HG02571 (cell line): ENCODE measurements around the gene RND2.
"Not testable (repeated sequence)": the region's sequence is repeated elsewhere in the genome, so short reads cannot be mapped to it uniquely, and the experiment has no call there.

Experiments
- ATAC-seq: cut with Tn5 transposase; IDR thresholded peaks from one replicate; pipeline ENCODE4 v1.9.1; 2021; ENCODE audit warnings: mild to moderate bottlenecking, moderate library complexity; ENCODE audit not compliant: unreplicated experiment

Gene RND2, protein sequence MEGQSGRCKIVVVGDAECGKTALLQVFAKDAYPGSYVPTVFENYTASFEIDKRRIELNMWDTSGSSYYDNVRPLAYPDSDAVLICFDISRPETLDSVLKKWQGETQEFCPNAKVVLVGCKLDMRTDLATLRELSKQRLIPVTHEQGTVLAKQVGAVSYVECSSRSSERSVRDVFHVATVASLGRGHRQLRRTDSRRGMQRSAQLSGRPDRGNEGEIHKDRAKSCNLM

DNA sequence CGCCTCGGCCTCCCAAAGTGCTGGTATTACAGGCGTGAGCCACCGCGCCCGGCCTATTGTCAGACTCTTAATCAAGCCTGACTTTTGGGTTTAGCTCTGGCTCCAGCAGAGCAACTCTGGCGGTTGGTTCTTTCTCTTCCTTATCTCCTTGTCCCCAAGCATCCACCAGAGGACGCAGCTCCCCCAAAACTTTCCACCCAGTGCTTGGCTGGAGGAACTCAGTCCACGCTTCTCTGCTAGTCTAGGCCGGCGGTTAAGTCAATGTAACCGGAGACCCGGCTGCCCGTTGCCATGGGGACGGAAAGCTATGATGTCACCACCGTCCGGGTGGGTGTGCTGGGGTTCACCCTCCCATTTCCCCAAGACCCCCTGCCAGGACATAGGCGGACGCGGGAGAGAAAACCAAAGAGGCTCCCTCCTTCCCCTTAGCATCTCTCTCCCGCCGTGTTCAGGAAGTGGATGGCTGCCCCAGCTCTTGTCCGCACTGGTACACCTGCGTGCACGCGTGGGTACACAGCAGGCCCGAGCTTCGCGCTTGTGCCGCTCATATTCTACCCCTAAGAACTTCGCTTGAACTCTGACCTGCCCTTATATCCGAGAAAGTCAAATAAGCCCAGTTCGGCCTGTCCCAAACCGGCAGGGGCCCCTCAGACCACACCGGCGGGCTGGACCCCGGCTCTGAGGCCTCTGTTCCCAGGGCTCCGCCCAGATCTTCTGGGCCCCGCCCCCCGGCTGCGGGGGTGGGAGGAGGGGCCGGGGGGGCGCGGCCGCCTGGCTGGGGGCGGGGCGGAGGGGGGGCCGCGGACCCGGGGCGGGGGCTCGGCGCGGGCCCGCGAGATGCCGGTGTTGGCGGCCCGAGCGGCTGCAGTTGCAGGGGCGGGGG lies at the start of gene RND2:
Gene RND2 (plus strand): TSS at position 825 of the 883 bp plus-strand sequence. CDS start 117 bp downstream, outside the sequence.
- ATAC-seq = no peak

DNA sequence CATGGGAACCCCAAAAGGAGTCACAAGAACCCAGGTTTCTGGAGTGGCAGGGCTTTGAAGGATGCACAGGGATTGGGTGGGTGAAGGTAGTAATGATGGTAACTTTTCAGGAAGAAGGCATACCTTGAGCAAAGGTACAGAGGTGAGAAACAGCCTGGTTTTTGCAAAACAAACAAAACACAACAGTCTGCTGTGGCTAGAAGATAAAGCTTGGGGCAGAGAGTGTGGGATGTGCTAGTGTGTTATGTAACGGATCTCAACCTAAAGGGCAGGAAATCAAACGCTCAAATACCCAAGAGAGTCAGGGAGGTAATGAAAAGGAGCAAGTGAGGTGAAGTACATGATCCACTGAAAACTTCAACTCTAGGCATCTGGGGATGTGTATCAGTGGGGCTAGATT lies 49.8 kb upstream of the RND2 start:
- ATAC-seq = no peak

DNA sequence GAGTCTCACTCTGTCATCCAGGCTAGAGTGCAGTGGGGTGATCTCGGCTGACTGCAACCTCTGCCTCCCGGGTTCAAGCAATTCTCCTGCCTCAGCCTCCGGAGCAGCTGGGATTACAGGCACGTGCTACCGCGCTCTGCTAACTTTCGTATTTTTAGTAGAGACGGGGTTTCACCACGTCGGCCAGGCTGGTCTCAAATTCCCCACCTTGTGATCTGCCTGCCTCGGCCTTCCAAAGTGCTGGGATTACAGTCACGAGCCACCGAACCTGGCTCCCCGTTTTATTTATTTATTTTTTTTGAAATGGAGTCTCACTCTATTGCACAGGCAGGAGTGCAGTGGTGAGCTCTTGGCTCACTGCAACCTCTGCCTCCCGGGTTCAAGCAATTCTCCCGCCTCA lies 49.3 kb upstream of the RND2 start:
- not testable (repeated sequence) for ATAC-seq

DNA sequence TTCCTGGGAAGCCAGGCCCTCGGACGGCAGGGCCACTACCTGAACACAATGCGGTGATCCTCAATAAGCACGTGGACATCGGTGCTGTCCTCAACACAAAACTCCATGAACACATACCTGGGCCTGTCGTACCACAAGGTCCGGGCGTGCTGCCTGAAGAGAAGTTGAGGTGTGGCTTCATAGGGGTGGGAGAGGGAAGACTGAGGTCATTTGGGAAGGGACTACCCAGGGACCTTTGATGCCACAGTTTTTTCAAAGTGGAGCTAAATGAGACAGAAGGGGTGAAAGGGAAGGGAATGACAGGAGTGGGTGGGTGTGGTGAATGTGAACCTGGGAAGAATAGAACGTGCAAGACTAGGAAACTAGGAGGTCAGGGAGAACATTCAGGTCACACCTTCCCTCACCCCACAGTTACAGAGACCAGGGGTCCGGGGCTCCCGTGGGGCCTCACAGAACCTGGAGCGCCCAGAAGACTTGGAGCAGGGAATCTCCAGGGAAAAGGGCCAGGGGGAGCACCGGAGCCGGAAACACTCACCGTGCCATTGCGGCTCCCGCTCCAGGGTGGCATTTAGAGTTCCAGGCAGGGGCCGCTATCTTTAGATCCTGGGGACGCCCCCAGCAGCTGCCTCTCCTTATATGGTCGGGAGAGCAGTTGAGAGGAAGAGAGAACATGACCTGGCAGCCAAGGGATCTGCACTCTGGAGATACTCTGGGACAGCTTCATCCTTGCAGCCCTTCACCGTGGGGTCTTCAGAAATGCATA lies 45.3 kb upstream of the RND2 start, which contains the start of gene PTGES3L:
Gene PTGES3L (minus strand): TSS at position 570 of the 763 bp plus-strand sequence. CDS start 27 bp downstream, at position 543.
- ATAC-seq = no peak

DNA sequence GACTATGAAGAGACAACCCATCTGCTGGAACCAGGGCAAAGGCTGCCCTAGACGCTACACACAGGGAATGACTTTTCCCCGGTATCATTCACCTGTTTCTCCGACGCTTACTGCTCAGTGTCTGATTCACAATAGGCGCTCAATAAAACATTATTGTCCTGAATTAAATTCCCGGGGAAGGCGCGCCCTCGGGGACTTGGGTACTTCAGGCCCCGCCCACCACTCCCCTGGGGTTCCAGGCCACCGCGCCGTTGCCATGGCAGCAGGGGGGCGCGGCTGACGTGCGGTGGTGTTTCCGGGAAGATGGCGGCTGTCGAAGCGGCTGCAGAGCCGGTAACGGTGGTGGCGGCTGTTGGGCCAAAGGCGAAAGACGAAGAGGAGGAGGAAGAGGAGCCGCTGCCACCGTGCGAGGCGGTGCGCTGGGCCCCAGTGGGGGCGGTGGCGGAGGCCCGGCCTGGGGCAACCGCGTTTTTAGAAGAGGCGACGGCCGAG lies 44.7 kb upstream of the RND2 start, which contains the start of gene RUNDC1:
Gene RUNDC1 (plus strand): TSS at position 292 of the 492 bp plus-strand sequence. CDS start 12 bp downstream, at position 304.
- ATAC-seq = peak; percentile 62

DNA sequence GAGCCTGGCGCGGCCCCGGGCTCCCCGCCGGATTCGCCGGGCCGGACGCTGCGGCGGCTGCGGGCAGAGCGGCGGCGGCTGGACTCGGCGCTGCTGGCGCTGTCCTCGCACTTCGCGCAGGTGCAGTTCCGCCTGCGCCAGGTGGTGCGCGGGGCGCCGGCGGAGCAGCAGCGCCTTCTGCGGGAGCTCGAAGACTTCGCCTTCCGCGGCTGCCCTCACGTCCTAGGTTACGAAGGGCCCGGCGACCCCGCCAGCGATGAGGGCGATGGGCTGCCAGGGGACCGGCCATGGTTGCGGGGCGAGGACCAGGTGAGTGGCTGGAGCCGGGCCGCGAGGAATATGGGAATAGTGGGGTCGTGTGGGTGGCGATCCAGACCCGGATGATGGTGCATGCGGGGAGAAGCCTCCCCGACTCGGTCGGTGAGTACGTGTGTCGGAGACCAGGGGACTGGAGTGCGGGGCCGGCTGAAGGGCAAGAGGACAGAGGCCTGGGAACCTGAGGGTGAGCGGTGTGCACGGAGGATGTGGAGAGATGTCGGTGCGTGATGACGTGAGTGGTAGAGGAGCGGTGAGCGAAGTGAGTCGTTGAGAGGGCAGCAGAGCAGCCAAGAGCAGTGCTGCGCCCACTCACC lies 44.1 kb upstream of the RND2 start:
- peak; percentile 39 for ATAC-seq

DNA sequence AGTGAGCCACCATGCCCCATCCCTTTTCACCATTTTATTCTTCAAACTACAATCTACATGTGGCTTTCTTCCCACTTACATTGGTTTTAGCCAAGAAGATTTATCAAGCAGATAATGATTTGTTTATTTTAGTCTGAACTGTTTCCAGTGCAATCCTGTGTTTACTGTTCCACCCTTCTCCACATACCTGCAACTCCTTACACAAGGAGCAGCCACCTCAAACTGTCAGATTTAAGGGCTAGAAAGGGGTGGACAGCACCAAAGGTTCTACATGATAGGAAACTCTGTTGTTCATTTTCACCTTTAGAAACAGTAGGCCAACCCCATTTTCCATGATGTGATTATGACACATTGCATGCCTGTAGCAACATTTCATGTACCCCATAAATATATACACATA lies 42.8 kb upstream of the RND2 start:
- ATAC-seq = no peak

DNA sequence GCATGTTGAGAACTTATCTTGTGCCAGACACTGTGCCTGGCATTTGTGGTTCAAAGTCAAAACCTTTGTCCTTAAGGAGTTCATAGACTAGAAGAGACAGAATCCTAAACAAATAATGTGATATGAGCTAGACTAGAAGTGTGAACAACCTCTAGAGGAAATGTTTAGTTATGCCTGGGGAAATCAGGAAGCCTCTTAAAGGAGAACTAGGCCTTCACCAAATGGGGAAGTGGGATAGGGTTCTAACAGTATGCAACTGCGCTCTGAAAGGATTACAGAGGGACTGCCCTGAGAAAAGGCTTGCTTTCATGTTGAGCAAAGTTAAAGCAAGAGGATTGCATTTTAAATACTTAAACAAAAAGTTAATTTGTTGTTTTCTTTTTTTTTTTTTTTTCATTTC lies 39.8 kb upstream of the RND2 start:
- ATAC-seq = no peak

DNA sequence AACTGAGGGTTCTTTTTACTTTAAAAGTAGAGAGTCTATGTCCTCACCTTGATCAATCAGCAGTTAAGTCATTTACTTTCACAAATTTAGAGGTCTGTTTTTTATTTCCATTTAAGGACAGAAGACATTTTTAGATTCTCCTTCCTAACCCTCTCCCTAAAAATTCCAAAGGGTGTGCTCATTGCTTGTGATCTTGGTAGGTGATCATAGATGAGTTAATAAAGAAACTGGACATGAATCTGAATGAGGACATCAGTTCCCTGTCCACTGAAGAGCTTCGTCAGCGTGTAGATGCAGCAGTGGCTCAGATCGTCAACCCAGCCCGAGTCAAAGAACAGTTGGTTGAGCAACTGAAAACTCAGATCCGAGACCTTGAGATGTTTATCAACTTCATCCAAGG lies 35.9 kb upstream of the RND2 start:
- ATAC-seq = no peak

DNA sequence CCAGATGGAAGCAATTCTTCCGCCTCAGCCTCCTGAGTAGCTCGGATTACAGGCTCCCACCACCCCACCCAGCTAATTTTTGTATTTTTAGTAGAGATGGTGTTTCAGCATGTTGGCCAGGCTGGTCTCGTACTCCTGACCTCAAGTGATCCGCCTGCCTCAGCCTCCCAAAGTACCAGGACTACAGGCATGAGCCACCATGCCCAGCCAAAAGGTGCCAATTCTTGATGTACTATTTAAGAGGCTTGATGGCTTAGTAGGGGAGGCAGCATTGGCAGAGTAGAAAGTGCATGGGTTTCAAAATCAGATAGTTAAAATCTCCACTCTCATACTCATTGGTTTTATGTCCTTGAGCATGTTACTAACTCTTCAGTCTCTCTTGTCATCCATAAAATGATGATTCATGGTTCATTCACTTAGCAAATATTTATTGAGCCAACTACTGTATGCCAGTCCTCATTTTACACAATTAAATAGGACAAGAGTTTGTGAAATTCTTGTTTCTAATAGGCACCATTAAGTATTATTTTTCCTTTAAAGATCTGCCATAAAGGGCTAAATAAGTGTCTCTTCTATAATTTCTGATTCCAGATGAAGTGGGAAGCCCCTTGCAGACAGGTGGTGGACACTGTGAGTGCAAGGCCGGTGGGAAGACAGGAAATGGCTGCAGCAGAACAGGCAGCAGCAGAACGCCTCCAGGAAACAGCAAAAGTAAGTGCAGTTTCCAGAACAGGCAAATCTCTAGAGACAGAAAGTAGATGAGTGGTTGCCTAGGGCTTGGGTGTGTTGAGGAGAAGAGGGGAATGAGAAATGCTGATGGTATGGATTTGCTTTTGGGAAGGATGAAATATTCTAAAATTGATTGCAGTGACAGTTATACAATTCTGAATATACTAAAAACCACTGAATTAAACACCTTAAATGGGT lies 35.0 kb upstream of the RND2 start:
- ATAC-seq = no peak

DNA sequence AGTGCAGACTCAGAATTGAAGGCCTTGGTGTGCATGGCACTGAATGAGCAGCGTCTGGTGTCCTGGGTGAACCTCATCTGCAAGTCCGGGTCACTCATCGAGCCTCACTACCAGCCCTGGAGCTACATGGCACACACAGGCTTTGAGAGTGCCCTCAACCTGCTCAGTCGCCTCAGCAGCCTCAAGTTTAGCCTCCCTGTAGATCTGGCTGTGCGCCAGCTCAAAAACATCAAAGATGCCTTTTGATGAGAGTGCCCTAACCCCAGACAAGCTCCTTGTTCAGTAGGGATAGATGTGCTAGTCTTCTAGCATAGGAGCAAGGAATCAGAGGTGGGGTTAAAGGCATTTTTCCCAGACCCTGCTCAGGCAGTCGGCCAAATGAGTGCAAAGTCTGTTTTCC lies 33.6 kb upstream of the RND2 start:
- ATAC-seq = no peak

DNA sequence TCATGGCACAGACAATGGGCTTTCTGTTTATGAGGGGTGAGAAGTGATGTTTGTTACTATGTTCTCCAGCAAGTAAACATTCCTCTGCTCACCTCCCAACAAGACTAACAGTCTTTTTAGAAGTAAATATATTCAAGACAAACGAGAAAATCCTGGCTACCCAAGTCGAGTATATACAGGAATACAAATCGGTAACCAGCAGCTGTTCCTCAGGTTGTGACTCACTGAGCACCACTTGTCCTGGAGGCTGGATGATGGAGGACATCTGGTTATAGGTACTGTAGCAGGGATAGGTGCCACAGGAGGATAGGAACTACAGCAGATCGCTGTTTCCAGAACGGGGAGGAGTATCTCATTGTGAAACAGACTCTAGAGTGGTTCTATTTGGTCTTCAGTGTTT lies 32.2 kb upstream of the RND2 start:
- no peak for ATAC-seq

DNA sequence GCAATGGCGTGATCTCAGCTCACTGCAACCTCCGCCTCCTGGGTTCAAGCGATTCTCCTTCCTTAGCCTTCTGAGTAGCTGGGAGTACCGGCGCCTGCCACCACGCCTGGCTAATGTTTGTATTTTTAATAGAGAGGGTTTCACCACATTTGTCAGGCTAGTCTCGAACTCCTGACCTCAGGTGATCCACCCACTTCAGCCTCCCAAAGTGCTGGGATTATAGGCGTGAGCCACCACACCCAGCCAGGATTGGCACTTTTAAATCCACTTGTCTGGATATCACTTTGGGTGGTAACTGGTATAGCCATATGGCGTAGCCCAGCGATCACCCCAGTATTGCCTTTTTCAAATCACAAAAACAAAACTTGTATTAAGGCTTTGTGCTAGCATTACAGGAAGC lies 31.1 kb upstream of the RND2 start:
- not testable (repeated sequence) for ATAC-seq

DNA sequence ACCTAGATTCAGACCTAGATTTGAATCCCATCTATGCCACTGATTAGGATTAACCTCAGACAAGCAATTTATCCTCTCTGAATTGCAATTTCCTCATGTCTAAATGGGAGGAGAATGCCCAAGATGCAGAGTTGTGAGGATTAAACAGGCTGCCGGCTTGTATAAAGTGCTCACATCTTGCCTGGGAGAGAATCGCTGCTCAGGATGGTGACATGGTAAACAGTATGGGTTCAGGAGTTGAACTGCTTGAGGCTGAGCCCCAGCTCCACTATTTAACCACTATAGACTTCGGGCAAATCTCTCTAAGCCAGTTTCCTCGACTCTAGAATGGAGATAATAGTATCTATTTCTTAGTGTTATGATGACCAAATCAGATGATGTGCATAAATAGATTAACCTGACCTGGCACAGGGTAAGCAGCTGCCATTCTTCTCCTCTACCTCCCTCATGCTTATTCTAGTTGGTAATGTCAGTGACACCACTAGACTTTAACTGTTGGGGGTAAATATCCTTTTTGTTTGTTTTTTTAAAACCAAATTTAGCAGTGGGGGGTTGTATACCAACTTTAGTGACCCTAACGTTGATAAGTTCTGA lies 27.5 kb upstream of the RND2 start:
- no peak for ATAC-seq

DNA sequence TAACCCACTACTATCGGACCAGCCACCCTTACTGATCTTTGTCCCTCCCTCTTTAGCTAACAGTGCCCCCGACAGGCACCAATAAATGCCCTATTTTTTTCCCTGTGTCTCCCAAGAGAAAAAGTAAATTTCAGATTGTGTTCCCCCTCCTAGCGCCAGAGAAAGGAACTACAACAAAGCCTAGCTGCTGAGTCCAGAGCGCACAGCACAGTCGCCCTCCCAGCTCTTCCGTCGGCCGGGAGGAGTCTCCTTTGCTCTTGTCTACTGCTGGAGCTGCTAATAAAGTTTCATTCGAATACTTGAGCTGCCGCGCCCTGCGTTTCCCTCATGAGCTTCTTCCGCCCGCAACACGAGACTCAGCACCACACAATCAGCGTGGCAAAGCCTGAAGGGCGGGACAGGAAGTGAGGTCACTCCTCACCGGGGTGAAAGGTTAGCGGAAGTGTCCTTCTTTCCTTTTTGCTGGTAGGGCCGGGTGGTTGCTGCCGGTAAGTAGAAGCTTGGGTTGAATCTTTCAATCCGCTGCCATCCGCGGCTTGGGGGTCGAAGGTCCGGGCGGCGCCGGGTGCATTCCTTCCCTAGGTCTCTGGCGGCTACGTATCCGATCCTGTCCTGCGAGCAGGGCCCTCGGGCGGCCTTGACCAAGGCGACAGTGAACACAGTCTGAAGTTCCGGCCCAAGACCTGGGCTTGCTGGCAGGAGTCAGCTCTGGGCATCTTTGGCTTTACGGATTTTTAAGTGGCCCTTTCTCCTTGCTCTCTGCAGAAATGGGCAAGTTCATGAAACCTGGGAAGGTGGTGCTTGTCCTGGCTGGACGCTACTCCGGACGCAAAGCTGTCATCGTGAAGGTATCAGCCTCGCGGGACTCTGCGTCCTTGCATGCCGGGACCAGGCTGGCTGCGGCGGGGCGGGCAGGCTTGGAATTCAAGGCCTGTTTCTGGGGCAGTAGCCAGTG lies 26.8 kb upstream of the RND2 start, which contains the start of gene RPL27:
Gene RPL27 (plus strand): TSS at position 436 of the 955 bp plus-strand sequence. CDS start 332 bp downstream, at position 768.
- ATAC-seq = peak; percentile 92

DNA sequence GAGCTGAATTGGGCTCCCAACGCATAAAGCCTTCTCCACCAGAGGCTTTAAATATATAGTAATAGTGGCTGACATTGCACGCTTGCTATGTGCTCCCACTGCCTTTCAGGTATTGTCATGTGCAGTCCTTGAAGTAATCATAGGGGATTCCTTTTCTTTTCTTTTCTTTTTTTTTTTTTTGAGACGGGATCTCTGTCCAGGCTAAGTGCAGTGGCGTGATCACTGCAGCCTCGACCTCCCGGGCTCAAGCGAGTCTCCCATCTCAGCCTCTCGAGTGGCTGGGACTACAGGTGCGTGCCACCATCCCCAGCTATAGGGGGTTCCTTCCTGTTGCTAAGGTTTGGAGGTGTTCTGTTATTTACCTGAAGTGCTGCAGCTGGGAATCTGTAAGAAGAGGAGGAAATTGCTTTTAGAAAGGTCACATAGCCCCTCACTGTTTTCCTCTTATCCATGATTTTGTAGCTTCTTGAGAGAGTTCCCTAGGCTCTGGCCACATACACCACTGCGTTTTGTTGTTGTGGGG lies 26.0 kb upstream of the RND2 start:
- no peak for ATAC-seq

DNA sequence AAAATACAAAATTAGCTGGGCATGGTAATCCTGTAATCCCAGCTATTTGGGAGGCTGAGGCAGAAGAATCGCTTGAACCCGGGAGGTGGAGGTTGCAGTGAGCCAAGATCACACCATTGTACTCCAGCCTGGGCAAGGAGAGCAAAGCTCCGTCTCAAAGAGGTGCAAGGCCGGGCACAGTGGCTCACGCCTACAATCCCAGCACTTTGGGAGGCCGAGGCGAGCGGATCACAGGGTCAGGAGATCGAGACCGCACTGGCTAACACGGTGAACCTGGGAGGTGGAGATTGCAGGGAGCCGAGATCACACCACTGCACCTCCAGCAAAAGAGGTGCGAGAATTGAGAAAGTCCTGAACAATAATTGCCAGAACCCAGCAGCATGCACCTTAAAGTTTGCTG lies 24.1 kb upstream of the RND2 start:
- not testable (repeated sequence) for ATAC-seq
